ENCODE data around the gene HBB. TPM values are rescaled to one million over a fixed set of nuclear protein-coding genes. Genes with fewer than 3 reads are reported as not detected.

The HBB gene
- polyA plus RNA-seq, 1 donor from 2014 or later, result not detected

GRCh38 chr11:5242933-5243815 lies 16.3 kb upstream of the HBB start:
- TF ChIP-seq, protein P1, sequence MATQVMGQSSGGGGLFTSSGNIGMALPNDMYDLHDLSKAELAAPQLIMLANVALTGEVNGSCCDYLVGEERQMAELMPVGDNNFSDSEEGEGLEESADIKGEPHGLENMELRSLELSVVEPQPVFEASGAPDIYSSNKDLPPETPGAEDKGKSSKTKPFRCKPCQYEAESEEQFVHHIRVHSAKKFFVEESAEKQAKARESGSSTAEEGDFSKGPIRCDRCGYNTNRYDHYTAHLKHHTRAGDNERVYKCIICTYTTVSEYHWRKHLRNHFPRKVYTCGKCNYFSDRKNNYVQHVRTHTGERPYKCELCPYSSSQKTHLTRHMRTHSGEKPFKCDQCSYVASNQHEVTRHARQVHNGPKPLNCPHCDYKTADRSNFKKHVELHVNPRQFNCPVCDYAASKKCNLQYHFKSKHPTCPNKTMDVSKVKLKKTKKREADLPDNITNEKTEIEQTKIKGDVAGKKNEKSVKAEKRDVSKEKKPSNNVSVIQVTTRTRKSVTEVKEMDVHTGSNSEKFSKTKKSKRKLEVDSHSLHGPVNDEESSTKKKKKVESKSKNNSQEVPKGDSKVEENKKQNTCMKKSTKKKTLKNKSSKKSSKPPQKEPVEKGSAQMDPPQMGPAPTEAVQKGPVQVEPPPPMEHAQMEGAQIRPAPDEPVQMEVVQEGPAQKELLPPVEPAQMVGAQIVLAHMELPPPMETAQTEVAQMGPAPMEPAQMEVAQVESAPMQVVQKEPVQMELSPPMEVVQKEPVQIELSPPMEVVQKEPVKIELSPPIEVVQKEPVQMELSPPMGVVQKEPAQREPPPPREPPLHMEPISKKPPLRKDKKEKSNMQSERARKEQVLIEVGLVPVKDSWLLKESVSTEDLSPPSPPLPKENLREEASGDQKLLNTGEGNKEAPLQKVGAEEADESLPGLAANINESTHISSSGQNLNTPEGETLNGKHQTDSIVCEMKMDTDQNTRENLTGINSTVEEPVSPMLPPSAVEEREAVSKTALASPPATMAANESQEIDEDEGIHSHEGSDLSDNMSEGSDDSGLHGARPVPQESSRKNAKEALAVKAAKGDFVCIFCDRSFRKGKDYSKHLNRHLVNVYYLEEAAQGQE (IDR thresholded peaks at IDR 0.05; ENCODE audit: borderline replicate concordance), result no peak
- TF ChIP-seq EP300 (conservative IDR thresholded peaks at IDR 0.05; ENCODE audit: poor library complexity, severe bottlenecking), result no peak
- no peaks in the 10 kb centered on the region for H3K36me3 ChIP-seq (ENCODE audit: insufficient read depth, low read length)
- H3K27ac ChIP-seq (ENCODE audit: low read length), result no peak overlapping the region
- H3K27me3 ChIP-seq (ENCODE audit: insufficient read depth, low read depth, low read length), result no peaks in the 10 kb centered on the region
- no peaks in the 10 kb centered on the region for H4K20me1 ChIP-seq (ENCODE audit: insufficient read depth)
- H3K4me2 ChIP-seq (ENCODE audit: low read length), result no peak overlapping the region
- no peak overlapping the region for H3K4me3 ChIP-seq (ENCODE audit: low read length)
- no peaks in the 10 kb centered on the region for H3K9me3 ChIP-seq (ENCODE audit: low read length)
- no peak overlapping the region for H3K9ac ChIP-seq (ENCODE audit: low read length)
- H3F3A ChIP-seq (ENCODE audit: insufficient read depth, low read length, poor library complexity, severe bottlenecking), result no peaks in the 10 kb centered on the region
- H3K9me2 ChIP-seq (ENCODE audit: insufficient read depth, low read length), result no peaks in the 10 kb centered on the region
- no peaks in the 10 kb centered on the region for H3K79me2 ChIP-seq (replicated peaks; ENCODE audit: insufficient read depth, low read length)
- H2AFZ ChIP-seq (ENCODE audit: low read depth, low read length), result no peak overlapping the region

GRCh38 chr11:5242208-5242607 lies 15.3 kb upstream of the HBB start:
- Histone ChIP-seq H3K36me3 (ENCODE audit: insufficient read depth, low read length) (no peaks in the 10 kb centered on the region), H2AFZ (ENCODE audit: low read depth, low read length) (no peak overlapping the region), H3K4me3 (ENCODE audit: low read length) (no peak overlapping the region), H3K9ac (ENCODE audit: low read length) (no peak overlapping the region), H3K27me3 (ENCODE audit: insufficient read depth, low read depth, low read length) (no peaks in the 10 kb centered on the region), H3K79me2 (replicated peaks; ENCODE audit: insufficient read depth, low read length) (no peaks in the 10 kb centered on the region), H3K27ac (ENCODE audit: low read length) (no peak overlapping the region), H3F3A (ENCODE audit: insufficient read depth, low read length, poor library complexity, severe bottlenecking) (no peaks in the 10 kb centered on the region), H3K9me3 (ENCODE audit: low read length) (no peaks in the 10 kb centered on the region), H4K20me1 (ENCODE audit: insufficient read depth) (no peaks in the 10 kb centered on the region), H3K4me2 (ENCODE audit: low read length) (no peak overlapping the region), H3K9me2 (ENCODE audit: insufficient read depth, low read length) (no peaks in the 10 kb centered on the region)
- no peak for TF ChIP-seq TAF1 (IDR thresholded peaks at IDR 0.05; ENCODE audit: low read depth)
- TF ChIP-seq SMC3 (conservative IDR thresholded peaks at IDR 0.05; ENCODE audit: poor library complexity), result no peak
- TF ChIP-seq, protein P1 (IDR thresholded peaks at IDR 0.05; ENCODE audit: borderline replicate concordance), result no peak
- TF ChIP-seq RAD21 (conservative IDR thresholded peaks at IDR 0.05), result no peak
- TF ChIP-seq EZH2 (IDR thresholded peaks at IDR 0.05; ENCODE audit: borderline replicate concordance, insufficient read depth, low read length, poor library complexity, severe bottlenecking), result no peak
- TF ChIP-seq CTCF (IDR thresholded peaks at IDR 0.05; ENCODE audit: poor library complexity, severe bottlenecking), result no peak
- no peak for TF ChIP-seq POLR2AphosphoS5 (IDR thresholded peaks at IDR 0.05)
- TF ChIP-seq MXI1 (conservative IDR thresholded peaks at IDR 0.05; ENCODE audit: poor library complexity, severe bottlenecking), result no peak
- TF ChIP-seq EP300 (conservative IDR thresholded peaks at IDR 0.05; ENCODE audit: poor library complexity, severe bottlenecking), result no peak

All from neural cell (in vitro differentiated cells).